Mucosa of rectum (tissue), 2 donors: ENCODE results near the gene SUSD1.

Source experiments
- H3K27ac ChIP-seq, 2 donors: one replicate each; pipeline ENCODE4 v1.7.0; 2013; ENCODE audit warnings: inconsistent platforms in 2 of 2, low read depth in 2 of 2, low read length in 2 of 2
- H3K27me3 ChIP-seq, 2 donors: one replicate each; pipeline ENCODE4 v1.7.0; 2013; ENCODE audit warnings: low read length in 2 of 2; ENCODE audit not compliant: control insufficient read depth in 2 of 2, insufficient read depth in 2 of 2
- H3K36me3 ChIP-seq, 2 donors: one replicate each; pipeline ENCODE4 v1.7.0; 2013; ENCODE audit warnings: low read length in 2 of 2; ENCODE audit not compliant: control insufficient read depth in 2 of 2, insufficient read depth in 2 of 2
- H3K4me1 ChIP-seq, 2 donors: one replicate each; pipeline ENCODE4 v1.7.0; 2013; ENCODE audit warnings: low read length in 2 of 2, mild to moderate bottlenecking in 1 of 2; ENCODE audit not compliant: control insufficient read depth in 2 of 2, insufficient read depth in 2 of 2
- H3K4me3 ChIP-seq, 2 donors: one replicate each; pipeline ENCODE4 v1.7.0; 2013; ENCODE audit warnings: low read length in 2 of 2
- H3K9ac ChIP-seq, 2 donors: one replicate each; pipeline ENCODE4 v1.7.0; 2013; ENCODE audit warnings: low read length in 2 of 2, low read depth in 1 of 2, mild to moderate bottlenecking in 1 of 2
- H3K9me3 ChIP-seq, 2 donors: one replicate each; pipeline ENCODE4 v1.7.0; 2013; ENCODE audit warnings: low read length in 2 of 2; ENCODE audit not compliant: control insufficient read depth in 2 of 2
- donor health status: healthy.
- donor health status: Normal muscosa, but diverticular disease.

SUSD1 gene

DNA sequence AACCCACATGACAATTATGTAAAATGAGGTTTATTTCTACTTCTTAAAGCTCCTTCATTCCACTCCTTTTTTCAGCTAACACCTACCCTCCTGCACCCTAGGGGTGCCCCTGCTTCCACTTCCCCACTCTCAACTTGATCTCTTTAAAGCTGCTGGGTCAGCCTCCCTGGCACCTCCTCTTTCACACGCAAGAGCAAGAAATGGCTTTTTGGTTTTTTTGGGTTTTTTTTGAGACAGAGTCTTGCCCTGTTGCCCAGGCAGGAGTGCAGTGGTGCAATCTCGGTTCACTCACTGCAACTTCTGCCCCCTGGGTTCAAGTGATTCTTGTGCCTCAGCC is 64.4 kb downstream of the SUSD1 start:
- Histone ChIP-seq H3K27me3 (no peaks in the 10 kb centered on the region), H3K27ac (no peak overlapping the region)

DNA sequence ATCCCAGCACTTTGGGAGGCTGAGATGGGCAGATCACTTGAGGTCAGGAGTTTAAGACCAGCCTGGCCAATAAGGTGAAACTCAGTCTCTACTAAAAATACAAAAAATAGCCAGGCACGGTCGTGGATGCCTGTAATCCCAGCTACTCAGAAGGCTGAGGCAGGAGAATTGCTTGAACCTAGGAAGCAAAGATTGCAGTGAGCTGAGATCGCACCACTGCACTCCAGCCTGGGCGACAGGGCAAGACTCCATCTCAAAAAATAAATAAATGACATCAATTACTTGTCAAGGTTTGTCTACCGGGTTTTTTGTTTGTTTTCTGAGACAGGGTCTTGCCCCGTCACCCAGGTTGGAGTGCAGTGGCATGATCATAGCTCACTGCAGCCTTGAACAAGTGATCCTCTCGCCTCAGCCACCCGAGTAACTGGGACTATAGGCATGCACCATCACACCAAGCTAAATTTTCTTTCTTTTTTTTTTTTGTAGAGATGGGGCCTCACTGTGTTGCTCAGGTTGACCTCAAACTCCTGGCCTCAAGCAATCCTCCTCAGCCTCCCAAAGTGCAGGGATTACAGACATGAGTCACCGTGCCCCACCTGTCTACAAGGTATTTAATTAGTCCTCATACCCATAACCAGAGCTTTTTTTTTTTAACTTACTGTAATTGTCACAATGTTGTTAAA is 64.9 kb downstream of the SUSD1 start:
- Histone ChIP-seq H3K9me3 (no peaks in the 10 kb centered on the region), H3K4me3 (no peak overlapping the region), H3K9ac (no peak overlapping the region), H3K36me3 (peaks cover 0 to 9% of the 10 kb centered on the region in 2 donors), H3K4me1 (no peaks in the 10 kb centered on the region), H3K27me3 (no peaks in the 10 kb centered on the region), H3K27ac (no peak overlapping the region)

More for the DNA sequence above, 64.4 kb downstream of the SUSD1 start:
- Histone ChIP-seq H3K9ac (no peak overlapping the region), H3K9me3 (no peaks in the 10 kb centered on the region), H3K4me3 (no peak overlapping the region), H3K36me3 (peaks cover 0 to 9% of the 10 kb centered on the region in 2 donors), H3K4me1 (no peaks in the 10 kb centered on the region)

DNA sequence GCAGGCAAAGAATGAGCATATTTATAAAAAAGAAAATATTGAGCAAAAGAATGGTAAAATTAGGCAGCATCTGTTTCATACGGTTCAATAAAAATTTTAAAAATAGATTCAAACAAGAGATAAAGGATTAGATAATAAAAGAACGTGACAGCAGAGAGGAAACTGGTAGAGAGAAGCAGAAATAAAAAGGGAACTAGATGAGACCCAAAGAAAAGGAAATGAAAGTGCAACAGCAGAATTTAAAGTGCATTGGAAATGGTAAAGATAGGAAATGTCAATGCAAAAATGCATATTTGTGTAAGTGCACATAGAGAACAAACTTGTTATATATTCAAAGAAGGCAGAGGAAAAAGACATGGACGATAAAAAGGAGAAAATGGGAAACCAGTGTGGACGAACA is 70.2 kb downstream of the SUSD1 start:
- Histone ChIP-seq H3K4me3 (no peak overlapping the region), H3K4me1 (no peaks in the 10 kb centered on the region), H3K36me3 (peaks cover 2 to 4% of the 10 kb centered on the region in 2 donors), H3K9me3 (no peaks in the 10 kb centered on the region), H3K27me3 (no peaks in the 10 kb centered on the region), H3K9ac (no peak overlapping the region), H3K27ac (no peak overlapping the region)

DNA sequence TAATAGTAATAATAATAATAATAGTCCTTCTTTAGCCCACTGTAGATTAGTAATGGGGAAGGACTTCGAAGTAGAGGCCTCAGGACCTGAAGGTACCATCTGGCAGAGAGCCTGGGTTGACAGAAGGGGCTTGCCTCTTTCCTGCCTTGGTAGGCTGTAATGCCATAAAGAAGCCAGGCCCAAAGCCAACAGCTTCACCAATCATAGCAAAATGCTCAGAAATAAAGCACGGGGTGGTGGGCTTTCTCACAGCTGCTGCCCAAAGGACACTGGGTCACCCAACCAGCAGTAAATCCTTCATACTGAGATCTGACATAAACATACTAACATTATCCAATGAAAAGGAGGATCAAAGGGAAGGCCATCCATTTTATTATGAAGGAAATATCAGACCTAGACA is 70.7 kb downstream of the SUSD1 start:
- Histone ChIP-seq H3K9me3 (no peaks in the 10 kb centered on the region), H3K27ac (no peak overlapping the region), H3K36me3 (peaks cover 2 to 4% of the 10 kb centered on the region in 2 donors), H3K27me3 (no peaks in the 10 kb centered on the region), H3K4me3 (no peak overlapping the region), H3K4me1 (no peaks in the 10 kb centered on the region), H3K9ac (no peak overlapping the region)

DNA sequence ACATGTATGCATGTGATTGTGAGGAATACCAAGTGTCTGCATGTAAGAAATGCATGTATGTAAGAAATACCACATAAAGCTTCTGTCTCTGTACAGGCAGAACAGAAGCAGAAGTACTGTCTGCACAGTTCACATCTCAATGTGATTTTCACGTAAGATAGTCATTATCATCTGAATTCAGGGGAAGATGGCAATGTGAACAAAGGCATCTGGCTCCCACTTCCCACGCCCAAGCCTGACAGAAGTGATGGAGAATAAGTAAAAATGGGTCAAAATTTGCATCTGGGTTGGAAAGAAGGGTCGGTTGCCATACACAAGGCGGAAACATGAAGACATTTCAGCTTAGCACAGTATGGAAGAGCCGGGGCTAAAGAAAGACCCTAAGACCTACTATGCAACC is 71.7 kb downstream of the SUSD1 start:
- Histone ChIP-seq H3K36me3 (peaks cover 2 to 4% of the 10 kb centered on the region in 2 donors), H3K27ac (no peak overlapping the region), H3K4me3 (no peak overlapping the region), H3K4me1 (no peaks in the 10 kb centered on the region), H3K9ac (no peak overlapping the region), H3K9me3 (no peaks in the 10 kb centered on the region), H3K27me3 (no peaks in the 10 kb centered on the region)

DNA sequence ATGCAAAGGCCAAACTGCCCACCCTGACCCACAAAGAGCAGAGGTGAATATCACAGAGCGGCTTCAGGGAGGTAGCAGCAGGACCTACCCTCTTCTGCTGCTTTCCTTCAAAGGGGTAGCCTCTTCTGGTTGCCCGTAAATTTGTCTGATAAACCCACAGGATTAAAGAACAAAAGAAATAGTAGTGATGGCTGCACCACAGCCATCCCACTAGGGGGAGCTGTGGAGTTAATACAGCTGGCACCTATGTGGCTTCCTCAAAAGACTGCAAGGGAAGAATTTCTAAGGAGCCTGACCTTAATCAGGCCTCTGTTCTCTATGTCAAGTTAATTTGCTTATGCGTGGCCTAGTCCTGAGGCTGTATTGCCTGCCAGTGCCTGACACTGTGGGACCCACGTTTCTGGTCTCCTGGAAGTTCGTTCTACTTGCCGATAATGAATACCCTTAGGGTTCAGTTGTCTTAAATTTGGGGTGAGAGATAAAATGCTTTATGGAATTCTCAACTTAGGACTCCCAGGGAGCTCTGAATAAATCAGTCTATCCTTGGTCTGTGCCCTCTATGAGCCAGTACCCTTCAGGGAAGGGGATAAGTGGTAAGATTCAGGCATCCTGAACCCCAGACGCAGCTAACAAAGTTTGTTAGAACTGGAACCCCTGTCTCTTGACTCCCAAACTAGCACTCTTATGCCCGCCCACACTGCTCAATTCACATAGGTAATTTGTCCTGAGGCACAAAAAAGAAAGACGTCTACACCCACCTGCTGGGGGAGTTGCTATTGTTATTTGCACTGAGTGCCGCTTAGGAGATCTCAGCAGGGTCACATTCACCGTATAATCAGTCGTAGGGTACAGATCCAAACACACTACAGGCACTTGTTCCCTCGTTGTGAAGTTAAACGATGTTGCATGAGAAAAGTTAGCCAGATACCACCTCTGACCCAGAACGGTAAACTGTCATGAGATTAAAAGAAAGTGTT is 77.1 kb downstream of the SUSD1 start:
- Histone ChIP-seq H3K27ac (no peak overlapping the region), H3K9me3 (no peaks in the 10 kb centered on the region), H3K27me3 (no peaks in the 10 kb centered on the region), H3K36me3 (peaks cover 4 to 9% of the 10 kb centered on the region in 2 donors), H3K4me1 (no peaks in the 10 kb centered on the region), H3K9ac (no peak overlapping the region), H3K4me3 (no peak overlapping the region)

DNA sequence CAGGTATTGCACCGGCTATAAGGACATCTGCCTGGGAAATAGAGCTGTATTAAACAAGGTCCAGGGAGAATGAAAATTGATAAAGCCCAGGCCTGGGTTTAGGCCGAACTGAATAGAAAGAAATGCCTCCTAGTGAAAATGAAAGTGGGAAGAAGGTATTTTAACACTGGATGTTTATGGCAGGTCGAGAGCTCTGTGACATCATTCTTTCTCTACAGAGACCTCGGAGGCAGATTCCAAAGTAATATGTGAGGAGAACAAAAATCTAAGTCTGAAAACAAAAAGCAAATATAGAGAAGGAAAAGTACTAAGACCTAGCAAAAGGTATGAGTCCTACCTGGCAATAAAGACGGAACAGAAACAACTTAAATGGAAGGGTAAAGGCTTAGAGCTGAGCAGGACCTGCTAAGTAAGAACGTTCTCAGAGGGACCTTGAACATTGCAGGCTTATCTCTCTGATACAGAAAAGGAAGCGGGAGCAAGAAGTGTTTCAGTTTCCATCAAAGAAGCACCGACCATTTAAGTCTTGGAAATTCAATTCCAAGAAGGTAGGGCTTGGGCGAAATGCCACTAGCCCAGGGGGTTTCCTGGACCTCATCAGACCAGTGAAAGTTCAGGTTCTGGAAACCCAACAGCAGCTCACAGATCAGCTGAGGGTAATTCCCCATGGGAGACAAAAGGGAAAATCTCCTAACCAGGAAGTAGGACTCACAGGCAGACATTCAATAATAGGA is 80.0 kb downstream of the SUSD1 start:
- no peak overlapping the region for H3K4me3 ChIP-seq
- H3K27me3 ChIP-seq = no peaks in the 10 kb centered on the region
- peaks cover 0 to 7% of the 10 kb centered on the region in 2 donors for H3K36me3 ChIP-seq
- H3K9me3 ChIP-seq = no peaks in the 10 kb centered on the region
- H3K9ac ChIP-seq = no peak overlapping the region
- H3K27ac ChIP-seq = no peak overlapping the region
- no peaks in the 10 kb centered on the region for H3K4me1 ChIP-seq

DNA sequence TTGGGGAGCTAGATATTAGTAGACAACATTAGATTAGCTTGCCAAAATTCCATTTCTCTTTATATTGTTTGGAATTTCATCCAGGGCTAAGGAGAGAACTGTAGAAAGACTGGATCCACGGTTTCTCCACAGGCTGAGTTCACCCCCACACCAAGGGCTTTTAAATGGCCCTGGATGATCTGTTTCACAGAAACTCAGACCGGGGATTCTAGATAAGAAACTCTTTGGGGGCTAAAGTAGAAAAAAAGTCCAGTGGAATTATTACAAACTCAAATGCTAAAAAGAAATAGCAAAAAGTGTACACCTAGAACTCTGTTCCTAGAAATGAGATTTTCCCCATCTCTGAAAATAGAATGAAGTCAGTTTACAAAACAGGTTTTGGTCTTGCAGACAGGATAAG is 80.9 kb downstream of the SUSD1 start:
- H3K4me1 ChIP-seq = no peaks in the 10 kb centered on the region
- peaks cover 0 to 7% of the 10 kb centered on the region in 2 donors for H3K36me3 ChIP-seq
- no peak overlapping the region for H3K9ac ChIP-seq
- H3K27ac ChIP-seq = no peak overlapping the region
- H3K9me3 ChIP-seq = no peaks in the 10 kb centered on the region
- no peak overlapping the region for H3K4me3 ChIP-seq
- H3K27me3 ChIP-seq = no peaks in the 10 kb centered on the region

DNA sequence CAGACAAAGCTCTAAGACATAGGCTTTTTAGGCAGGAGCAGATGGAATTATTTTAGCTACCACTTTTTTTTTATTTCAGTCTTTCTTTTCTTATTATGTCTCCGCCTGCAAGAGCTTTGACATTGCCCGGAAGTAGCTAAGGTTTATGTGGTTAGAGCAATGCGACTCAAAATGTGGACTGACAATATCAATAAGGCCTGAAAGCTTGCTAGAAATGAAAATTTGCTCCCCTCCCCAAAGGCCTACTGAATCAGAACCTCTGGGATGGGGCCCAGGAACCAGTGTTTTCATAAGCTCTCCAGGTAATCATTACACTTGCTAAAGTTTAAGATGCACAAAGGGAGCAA is 81.3 kb downstream of the SUSD1 start:
- Histone ChIP-seq H3K27me3 (no peaks in the 10 kb centered on the region), H3K27ac (no peak overlapping the region), H3K9me3 (no peaks in the 10 kb centered on the region), H3K36me3 (peaks cover 0 to 7% of the 10 kb centered on the region in 2 donors), H3K4me1 (no peaks in the 10 kb centered on the region), H3K9ac (no peak overlapping the region), H3K4me3 (no peak overlapping the region)
